Testis (tissue), 3 donors: ENCODE measurements around the gene ZNF445. TPM values are rescaled to one million over a fixed set of nuclear protein-coding genes. Genes with fewer than 3 reads are reported as not detected.

ENCODE experiments used
- DNase-seq: peaks from one replicate; pipeline ENCODE4 v3.0.0-alpha.2; 2019
- H3K27ac ChIP-seq, 2 donors: fragments of 200-600 bp; sonication (generic); one replicate each; pipeline ENCODE4 v1.5.1; 2019
- H3K27me3 ChIP-seq: fragments of 200-600 bp; sonication (generic); one replicate; pipeline ENCODE4 v1.5.1; 2019
- H3K36me3 ChIP-seq: fragments of 200-600 bp; sonication (generic); one replicate; pipeline ENCODE4 v1.5.1; 2017; ENCODE audit warnings: low read depth; ENCODE audit errors: missing control alignments
- H3K4me1 ChIP-seq: fragments of 200-600 bp; sonication (generic); one replicate; pipeline ENCODE4 v1.5.1; 2019
- H3K4me3 ChIP-seq, 2 donors: fragments of 200-600 bp; sonication (generic); one replicate each; pipeline ENCODE4 v1.5.1; 2017 to 2019
- H3K9me3 ChIP-seq: fragments of 200-600 bp; sonication (generic); one replicate; pipeline ENCODE4 v1.5.1; 2017
- POLR2A ChIP-seq: fragments of 450-650 bp; IDR thresholded peaks from one replicate; pipeline ENCODE4 v1.6.1; 2017; ENCODE audit warnings: antibody characterized with exemption, mild to moderate bottlenecking, moderate library complexity
- WGBS, 2 donors: methylation state at CpG; one replicate each; pipeline ENCODE4 v1.1.5; 2018; 5-methylcytosine and 5-hydroxymethylcytosine counted together
- intact Hi-C: fragments of 100-400 bp; cut with DNase I; formaldehyde crosslinking; loops from one replicate; pipeline ENCODE4 v1.15.1; 2023; ENCODE audit warnings: low total_unique reads
- polyA plus RNA-seq: library from polyadenylated mRNA; stranded (reverse); fragments of 350-450 nt; fragmentation: Illumina TruSeq; extraction: RNeasy Lipid Tissue Mini Kit (QIAGEN cat#74804); gene quantifications from one replicate; pipeline ENCODE4 v1.2.3, GENCODE V29; 2014; ENCODE audit warnings: low read depth, low replicate concordance; ENCODE audit not compliant: insufficient read depth
- total RNA-seq, 2 donors: library from RNA; depleted of rRNA; stranded (reverse); fragments of >200 nt; gene quantifications; one replicate each; pipeline ENCODE4 v1.2.3, GENCODE V29; 2016
- TF ChIP-seq, protein P1 (sequence below), 3 experiments: fragments of 450-650 bp in 2 of 3; fragments of 200-600 bp in 1 of 3; sonication (generic) in 1 of 3; IDR thresholded peaks; one replicate each; pipeline ENCODE4 v1.5.1; 2016 to 2019; ENCODE audit warnings: antibody characterized with exemption in 3 of 3, mild to moderate bottlenecking in 2 of 3, moderate library complexity in 1 of 3

Gene ZNF445
- total and polyA plus RNA-seq, 3 donors from 2014 or later = 8.5 to 15.8 (median 15.0) TPM

DNA sequence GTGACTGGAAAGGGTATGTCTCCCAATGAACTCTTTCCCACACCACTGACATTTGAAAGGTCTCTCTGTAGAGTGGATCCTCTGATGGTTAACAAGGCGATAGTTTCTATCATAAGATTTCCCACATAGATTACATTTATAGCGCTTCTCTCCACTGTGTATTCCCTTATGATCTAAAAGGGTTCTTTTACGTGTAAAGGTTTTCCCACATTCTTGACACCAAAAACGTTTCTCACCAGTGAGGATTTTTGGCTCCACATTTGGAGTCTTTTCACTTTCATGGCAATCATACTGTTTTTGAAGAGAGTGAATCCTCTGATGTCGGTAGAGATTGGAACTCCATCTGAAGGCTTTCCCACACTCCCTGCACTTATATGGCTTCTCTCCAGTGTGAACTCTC lies 30.5 kb downstream of the ZNF445 start:
- intact Hi-C loops = no loop called here
- no peaks in the 10 kb centered on the region for H3K4me1 ChIP-seq
- no peak overlapping the region for H3K4me3 ChIP-seq
- DNase-seq = no peak
- no peaks in the 10 kb centered on the region for H3K36me3 ChIP-seq
- TF ChIP-seq, protein P1, sequence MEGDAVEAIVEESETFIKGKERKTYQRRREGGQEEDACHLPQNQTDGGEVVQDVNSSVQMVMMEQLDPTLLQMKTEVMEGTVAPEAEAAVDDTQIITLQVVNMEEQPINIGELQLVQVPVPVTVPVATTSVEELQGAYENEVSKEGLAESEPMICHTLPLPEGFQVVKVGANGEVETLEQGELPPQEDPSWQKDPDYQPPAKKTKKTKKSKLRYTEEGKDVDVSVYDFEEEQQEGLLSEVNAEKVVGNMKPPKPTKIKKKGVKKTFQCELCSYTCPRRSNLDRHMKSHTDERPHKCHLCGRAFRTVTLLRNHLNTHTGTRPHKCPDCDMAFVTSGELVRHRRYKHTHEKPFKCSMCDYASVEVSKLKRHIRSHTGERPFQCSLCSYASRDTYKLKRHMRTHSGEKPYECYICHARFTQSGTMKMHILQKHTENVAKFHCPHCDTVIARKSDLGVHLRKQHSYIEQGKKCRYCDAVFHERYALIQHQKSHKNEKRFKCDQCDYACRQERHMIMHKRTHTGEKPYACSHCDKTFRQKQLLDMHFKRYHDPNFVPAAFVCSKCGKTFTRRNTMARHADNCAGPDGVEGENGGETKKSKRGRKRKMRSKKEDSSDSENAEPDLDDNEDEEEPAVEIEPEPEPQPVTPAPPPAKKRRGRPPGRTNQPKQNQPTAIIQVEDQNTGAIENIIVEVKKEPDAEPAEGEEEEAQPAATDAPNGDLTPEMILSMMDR (IDR thresholded peaks at IDR 0.05) = no peak
- TF ChIP-seq POLR2A = no peak
- H3K27me3 ChIP-seq = no peaks in the 10 kb centered on the region
- H3K9me3 ChIP-seq = no peaks in the 10 kb centered on the region
- no peak overlapping the region for H3K27ac ChIP-seq
- 95 to 97% methylated on average over 5 of the region's 5 CpGs for WGBS, 2 donors

DNA sequence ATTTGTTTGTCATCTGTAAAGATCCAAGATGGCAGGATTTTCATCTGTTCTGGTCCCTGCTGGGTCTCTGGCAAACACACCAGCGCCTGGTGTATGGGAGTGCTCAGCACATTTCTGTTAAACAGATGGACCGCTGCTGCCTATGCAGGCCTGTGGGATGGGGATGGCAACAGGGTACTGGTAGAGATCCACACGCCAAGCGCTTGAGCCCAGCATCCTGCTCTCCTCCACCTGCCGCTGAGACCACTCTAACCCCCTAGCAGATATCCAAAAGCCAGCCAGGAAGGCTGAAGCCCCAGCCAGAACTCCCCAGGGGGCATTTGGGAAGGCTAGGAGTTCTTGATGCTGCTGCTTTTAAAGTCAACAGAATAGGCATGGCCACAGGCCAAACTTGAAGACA lies 31.7 kb downstream of the ZNF445 start:
- Histone ChIP-seq H3K9me3 (no peaks in the 10 kb centered on the region), H3K27ac (no peak overlapping the region), H3K4me3 (no peak overlapping the region), H3K36me3 (no peaks in the 10 kb centered on the region), H3K4me1 (peaks cover 5% of the 10 kb centered on the region), H3K27me3 (no peaks in the 10 kb centered on the region)
- no peak for DNase-seq
- WGBS, 2 donors = 95 to 100% methylated on average over 4 to 5 of the region's 5 CpGs
- TF ChIP-seq POLR2A = no peak
- TF ChIP-seq, protein P1 (IDR thresholded peaks at IDR 0.05) = no peak
- intact Hi-C loops = no loop called here

DNA sequence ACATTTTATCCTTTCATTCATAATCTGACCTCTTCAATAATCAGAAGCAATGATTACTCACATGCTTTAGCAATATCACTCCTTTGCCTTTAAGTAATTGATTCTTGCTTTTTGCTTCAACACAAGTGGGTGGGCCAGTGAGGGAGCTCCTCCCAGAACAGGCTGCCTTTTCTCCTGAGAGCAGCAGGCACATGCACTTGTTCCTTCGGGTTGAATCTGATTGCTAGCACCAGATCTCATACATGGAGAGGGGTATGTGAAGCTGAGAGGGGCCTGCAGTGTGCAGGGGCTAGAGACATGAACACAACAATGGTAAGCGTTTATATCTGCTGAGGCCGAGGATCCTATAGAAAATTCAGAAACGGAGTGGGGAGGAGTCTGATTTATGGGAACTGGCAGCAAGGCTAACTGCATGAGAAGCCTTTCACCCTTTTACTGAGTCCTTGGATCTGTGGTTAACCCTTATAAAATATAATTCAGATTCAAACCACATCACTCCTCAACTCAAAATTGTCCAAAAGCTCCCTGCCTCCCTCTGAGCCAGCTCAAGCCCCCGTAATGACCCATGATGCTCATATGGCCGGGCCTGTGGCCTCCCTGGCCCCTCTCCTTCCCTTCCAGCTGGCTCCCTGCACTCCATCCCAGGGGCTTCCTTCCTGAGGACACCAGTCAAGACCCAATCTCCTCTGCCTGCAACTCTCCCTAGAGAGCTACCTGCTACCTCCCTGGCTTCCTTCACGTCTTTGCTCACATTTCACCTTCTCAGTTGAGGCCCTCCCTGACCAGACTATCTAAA lies 32.4 kb downstream of the ZNF445 start:
- no peak overlapping the region for H3K4me3 ChIP-seq
- intact Hi-C loops = no loop called here
- no peaks in the 10 kb centered on the region for H3K36me3 ChIP-seq
- no peaks in the 10 kb centered on the region for H3K9me3 ChIP-seq
- no peaks in the 10 kb centered on the region for H3K27me3 ChIP-seq
- H3K4me1 ChIP-seq = peaks cover 7% of the 10 kb centered on the region
- no peak overlapping the region for H3K27ac ChIP-seq
- no peak for DNase-seq
- TF ChIP-seq, protein P1 (IDR thresholded peaks at IDR 0.05) = no peak
- no peak for TF ChIP-seq POLR2A
- WGBS, 2 donors = 86 to 90% methylated on average over 7 of the region's 7 CpGs

DNA sequence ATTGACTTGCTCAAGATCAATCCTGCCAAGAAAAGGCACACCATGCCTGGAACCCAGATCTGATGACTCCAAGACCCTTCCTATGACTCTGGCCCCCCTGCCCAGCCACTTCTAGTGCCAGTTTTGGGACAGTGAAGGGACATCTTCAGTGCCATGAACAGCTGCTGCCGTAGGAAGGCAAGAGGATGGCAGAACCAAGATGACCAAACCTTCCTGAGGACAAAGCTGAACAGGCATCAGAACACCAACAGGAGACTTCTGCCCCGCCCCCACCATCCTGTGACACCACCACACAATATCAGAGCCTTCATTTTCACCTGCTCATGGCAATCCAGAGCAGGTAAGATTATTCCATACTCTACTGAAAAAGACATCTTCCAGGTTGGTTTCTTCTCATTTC lies 33.0 kb downstream of the ZNF445 start:
- Histone ChIP-seq H3K36me3 (no peaks in the 10 kb centered on the region), H3K4me1 (peaks cover 14% of the 10 kb centered on the region), H3K4me3 (no peak overlapping the region), H3K27ac (no peak overlapping the region), H3K9me3 (no peaks in the 10 kb centered on the region), H3K27me3 (no peaks in the 10 kb centered on the region)
- intact Hi-C loops = no loop called here
- TF ChIP-seq POLR2A = no peak
- TF ChIP-seq, protein P1 (IDR thresholded peaks at IDR 0.05) = no peak
- 100% methylated on average over 2 of the region's 2 CpGs for WGBS, 2 donors
- no peak for DNase-seq
